T follicular helper cell (primary cell): Measurements from ENCODE around the gene SPNS2.
A peak's percentile ranks its signal among the peaks of the same experiment; 100 is the strongest.
"Not testable (repeated sequence)": the region's sequence is repeated elsewhere in the genome, so short reads cannot be mapped to it uniquely, and the experiment has no call there.

Experiments used
- DNase-seq: peaks from one replicate; pipeline ENCODE4 v3.0.0-alpha.2; 2020; ENCODE audit warnings: low read depth

SPNS2 gene

DNA sequence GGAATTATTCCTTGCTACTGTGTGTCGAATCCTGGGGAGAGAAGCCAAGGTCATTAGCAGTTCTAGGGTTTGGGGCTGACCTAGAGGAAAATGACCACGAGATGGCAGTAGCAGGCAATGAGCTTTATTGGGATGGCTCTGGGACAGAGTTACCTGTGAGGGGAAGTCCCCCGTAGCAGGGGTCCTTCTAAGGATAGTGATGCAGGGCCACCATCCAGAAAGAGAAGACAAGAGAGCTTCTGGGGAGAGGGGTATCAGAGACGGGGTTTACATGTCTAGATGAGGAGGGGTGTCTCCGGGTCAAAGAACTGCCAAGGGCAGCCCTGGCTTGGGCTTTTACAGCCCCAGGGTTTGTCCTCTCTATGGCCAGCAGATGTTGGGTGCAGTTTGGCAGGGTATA, 68.1 kb downstream of the SPNS2 start:
- no peak for DNase-seq

DNA sequence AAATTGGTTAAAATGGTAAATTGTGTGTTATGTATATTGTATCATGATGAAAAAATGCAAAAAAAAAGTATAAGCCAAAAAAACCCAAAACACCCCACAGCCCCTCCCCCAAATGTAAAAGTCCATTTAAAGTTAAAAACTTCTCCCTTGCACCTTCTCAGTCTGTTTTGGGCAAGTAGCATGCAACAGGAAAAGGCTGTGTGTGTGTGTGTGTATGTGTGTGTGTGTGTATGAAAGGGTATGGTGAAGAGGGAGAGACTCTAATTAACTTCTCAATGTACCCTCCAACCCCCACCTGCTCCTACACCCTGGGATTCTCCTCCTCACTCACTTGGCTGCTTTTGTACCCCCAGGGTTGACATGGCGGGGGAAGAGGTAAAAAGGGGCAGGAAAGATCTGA, 70.9 kb downstream of the SPNS2 start:
- DNase-seq = no peak

DNA sequence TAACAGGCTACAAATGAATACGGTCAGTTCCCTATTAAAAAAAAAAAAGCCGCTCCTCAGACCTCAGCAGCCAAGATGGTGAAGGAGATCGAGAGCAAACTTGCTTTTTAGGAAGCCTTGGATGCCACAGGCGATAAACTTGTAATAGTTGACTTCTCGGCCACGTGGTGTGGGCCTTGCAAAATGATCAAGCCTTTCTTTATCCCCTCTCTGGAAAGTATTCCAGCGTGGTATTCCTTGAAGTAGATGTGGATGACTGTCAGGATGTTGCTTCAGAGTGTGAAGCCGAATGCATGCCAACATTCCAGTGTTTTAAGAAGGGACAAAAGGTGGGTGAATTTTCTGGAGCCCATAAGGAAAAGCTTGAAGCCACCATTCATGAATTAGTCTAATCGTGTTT, 73.5 kb downstream of the SPNS2 start:
- DNase-seq = no peak

DNA sequence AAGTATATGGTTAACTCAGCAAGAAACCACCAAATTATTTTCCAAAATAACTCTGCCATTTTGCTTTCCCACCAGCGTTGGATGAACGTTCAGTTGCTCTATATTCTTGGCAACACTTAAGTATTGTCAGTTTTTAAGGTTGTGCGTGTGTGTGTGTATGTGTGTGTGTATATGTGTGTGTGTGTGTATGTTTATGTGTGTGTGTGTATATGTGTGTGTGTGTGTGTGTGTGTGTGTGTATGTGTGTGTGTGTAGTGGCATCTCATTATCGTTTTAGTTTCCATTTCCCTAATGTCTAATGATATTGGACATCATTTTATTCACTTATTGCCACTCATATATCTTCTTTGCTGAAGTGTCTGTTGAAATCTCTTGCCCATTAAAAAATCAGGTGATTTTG, 74.4 kb downstream of the SPNS2 start:
- DNase-seq = no peak

DNA sequence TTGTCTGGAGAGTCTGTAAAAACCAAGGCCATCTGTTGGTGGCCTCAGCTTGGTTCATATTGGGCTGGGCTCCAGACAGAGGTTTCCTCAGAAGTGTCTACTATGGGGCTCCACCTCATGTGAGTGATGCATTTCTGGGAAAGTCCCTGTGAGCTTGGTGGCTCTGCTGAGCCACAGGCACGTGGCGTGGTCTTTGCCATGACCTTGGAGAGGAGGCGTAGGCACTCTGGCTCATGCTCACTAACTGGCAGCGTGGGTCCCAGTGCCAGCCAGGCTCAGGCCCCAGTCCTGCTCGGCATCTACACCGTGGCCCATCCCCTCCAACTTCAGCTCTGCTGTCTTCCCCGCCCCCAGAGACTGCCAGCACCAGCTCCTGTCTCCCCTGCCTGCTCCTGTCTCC, 75.0 kb downstream of the SPNS2 start:
- DNase-seq = peak; percentile 22

DNA sequence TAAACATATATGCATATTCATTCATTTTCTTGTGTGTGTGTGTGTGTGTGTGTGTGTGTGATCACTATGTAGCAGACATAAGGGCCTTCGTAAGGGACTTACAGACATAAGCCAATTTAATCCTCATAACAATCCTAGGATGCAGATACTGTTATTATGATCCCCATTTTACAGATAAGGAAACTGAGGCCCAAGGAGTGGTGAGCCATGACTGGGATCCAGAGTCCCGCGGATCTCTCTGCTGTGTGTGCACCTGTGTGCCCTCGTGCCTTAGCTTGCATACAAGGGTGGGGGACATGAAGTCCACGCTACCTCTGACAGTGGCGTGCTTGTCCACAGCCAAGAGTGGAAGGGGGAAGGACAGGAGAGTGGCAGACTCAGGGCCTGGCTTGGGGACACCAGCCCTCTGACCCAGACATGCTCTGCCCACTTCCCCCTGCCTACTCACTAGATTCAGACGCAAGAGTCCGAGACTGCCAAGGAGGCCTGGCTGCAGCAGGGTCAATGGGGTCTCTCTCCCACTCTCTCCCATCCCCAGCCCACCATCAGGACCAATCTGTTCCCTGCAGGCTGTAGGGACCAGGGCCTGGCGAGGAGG, 75.9 kb downstream of the SPNS2 start:
- DNase-seq = no peak

DNA sequence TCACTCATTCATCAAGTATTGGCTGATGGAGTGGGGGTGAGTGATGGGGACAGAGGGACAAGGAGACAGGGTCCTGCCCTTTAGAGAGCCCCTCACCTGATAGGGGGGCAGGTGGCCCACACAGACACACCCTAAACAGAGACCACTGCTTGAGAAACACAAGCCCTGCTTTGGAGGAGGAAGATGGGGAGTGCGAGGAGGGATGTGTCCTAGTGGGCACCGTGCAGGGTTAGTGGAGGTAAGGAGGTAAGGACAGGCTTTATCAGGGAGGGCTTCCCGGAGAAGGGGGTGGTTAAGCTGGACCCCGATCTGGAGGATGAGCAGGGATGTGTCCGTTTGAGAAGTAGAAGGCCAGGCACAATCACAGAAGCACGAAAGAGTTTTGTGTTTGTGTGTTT, 77.5 kb downstream of the SPNS2 start:
- DNase-seq = no peak

DNA sequence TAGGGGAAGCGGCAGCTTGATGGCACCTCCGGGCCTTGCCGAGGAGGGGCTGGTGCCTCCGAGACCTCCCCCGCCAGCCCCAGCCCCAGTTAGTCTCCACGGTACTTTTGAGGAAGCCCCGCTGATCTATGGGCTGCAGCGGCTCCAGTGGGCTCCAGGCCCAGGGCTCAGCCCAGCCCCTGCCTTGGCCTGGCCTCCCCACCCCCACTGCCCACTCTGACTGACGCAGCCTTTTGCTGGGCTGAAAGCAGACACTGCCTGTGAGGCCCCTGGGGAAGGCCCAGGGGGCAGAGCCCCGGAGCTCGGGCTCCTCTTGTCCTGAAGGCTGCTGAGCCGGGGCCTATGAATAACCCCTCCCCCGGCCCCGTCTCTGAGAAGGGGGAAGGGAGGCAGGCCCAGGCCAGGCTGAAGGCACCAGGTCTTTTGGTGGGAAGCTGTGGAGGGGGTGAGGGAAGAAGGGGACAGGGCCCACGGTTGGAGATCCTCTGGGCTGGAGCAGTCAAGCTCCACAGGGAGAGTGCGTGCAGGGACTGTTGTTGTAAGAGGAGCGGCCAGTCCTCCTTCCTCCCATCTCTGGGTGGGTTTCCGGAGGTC, 78.1 kb downstream of the SPNS2 start:
- DNase-seq = no peak

DNA sequence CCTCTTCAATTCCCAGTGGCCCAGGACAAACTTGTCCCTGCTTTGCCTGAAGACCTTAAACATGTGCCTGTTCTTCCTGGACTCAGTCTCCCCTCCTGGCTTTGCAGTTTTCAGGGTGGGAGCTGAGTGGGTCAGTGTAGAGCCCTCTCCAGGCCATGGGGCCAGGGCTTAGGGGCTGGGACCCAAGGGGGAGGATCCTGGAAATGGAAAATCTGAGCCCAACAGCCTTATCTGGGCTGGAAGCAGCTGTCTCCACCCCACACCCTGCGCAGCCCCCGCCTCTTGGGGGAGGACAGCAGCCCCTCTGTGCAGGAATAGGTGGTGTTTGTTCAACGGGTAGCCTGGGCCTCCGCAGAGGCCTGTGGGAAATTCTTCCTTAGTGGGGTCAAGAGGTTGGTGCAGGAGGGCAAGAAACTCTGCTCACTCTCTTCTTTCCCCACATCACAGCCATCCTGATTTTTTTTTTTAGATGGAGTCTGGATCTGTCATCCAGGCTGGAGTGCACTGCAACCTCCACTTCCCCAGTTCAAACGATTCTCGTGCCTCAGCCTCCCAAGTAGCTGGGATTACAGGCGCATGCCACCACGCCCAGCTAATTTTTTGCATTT, 78.8 kb downstream of the SPNS2 start:
- DNase-seq = no peak

DNA sequence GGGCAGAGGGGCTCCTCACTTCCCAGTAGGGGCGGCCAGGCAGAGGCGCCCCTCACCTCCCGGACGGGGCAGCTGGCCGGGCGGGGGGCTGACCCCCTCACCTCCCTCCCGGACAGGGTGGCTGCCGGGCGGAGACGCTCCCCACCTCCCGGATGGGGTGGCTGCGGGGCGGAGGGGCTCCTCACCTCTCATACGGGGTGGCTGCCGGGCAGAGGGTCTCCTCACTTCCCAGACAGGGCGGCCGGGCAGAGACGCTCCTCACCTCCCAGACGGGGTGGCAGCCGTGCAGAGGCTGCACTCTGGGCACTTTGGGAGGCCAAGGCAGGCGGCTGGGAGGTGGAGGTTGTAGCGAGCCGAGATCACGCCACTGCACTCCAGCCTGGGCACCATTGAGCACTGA, 79.7 kb downstream of the SPNS2 start:
- not testable (repeated sequence) for DNase-seq

DNA sequence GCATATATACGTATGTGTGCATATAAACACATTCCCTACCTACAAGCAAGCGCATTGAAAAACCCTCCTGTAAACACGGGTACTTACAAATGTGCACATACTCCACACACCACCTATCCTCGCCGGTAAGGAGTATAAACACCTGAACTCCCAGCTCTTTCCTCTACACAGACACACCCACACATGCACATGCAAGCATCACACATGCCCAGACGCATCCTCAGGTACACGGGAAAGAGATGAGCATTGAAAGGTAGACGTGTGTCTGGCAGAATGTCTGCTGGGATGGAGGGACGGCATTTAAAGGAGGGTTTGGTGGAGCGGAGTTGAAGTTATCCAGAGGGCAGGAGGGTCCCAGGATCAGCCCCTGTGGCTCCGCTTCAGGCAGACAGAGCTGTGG, 81.0 kb downstream of the SPNS2 start:
- no peak for DNase-seq

DNA sequence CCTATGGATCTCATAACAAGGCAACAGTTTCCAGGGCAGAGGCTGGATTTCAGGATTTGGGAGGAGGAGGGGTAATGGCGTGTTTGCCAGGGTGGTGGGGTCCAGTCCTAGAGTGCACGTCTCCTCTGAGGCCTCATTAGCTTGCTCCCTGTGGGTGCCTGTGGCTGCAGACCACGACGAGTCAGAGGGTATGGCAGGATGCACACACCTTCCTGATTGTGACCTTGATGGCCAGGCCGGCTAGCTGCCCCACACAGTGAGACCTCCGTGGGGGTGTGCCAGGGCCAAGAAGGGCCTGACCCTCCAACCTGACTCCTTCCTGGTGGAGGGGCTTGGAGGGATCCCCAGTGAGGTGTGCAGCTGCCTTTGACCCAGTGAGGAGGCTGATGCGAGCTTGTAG, 81.6 kb downstream of the SPNS2 start:
- DNase-seq = no peak

DNA sequence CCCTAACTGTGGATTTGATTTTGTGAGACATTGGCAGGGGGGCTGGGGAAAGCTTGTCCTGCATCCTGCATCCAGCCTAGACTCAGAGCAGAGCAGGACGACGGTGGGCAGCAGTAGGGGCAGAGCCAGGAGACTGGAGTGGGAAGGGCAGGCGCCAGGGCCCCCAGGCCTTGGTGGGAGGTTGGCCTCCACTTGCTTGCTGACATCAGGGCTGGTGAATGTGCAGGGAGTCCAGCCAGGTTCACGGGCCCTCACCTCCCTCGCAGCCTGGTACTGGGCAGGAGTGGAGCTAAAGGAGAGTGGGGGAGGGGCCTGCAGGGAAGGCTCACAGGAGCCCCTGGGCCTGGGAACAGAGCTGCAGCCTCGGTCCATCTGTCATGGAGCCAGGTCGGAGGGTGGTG, 83.4 kb downstream of the SPNS2 start:
- DNase-seq = no peak

DNA sequence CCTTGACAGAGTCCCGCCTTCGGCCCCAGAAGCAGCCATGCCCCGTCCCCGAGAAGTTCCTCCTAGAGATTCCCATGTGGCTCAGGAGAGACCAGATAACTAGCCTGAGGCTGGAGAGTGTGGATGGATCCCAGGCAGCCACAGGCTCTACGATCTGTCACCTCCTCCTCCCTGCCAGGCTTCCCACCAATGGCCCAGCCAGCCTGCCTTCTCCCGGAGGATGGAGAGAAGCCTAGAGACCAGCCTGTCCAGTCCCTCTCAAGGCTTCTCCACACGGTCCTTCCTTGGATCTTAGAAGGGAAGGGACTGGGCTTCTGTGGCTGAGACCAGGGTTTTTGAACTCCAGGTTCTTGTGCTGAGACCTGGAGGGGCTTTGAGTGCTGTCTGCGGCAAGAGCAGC, 84.0 kb downstream of the SPNS2 start:
- DNase-seq = no peak

DNA sequence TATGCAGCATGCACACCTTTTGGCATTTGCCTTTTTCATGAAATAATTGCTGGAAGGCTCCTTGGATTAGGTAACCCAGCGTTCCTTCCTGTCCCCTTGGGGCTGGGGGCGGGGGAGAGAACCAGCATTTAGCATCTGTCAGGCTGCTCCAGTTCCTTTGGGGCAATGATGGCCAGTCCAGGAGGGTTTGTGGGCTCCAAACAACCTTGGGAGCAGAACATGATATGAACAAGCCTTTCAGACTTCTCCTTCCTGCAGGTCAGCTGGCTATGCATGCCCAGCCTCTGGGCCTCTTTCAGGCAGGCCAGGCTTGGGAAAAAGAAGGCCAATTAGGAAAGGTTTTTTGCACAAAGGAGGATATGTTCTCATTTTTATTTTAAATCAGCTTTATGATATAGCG, 84.5 kb downstream of the SPNS2 start:
- DNase-seq = no peak

DNA sequence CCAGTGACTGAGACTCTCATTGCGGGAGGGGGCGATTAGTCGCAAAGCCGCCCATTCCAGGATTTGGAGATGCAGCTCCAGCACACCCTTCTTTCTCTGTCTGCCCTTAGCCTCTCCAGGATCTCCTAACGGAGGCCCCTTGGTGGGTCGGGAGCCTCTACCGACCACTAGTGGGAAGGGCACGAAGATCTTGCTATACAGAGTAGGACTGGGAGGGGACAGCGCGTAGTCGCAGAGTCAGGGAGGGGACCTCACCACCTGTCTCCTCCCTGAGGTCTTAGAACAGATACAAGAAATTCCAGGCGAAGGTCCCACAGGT, 85.1 kb downstream of the SPNS2 start:
- DNase-seq = no peak

DNA sequence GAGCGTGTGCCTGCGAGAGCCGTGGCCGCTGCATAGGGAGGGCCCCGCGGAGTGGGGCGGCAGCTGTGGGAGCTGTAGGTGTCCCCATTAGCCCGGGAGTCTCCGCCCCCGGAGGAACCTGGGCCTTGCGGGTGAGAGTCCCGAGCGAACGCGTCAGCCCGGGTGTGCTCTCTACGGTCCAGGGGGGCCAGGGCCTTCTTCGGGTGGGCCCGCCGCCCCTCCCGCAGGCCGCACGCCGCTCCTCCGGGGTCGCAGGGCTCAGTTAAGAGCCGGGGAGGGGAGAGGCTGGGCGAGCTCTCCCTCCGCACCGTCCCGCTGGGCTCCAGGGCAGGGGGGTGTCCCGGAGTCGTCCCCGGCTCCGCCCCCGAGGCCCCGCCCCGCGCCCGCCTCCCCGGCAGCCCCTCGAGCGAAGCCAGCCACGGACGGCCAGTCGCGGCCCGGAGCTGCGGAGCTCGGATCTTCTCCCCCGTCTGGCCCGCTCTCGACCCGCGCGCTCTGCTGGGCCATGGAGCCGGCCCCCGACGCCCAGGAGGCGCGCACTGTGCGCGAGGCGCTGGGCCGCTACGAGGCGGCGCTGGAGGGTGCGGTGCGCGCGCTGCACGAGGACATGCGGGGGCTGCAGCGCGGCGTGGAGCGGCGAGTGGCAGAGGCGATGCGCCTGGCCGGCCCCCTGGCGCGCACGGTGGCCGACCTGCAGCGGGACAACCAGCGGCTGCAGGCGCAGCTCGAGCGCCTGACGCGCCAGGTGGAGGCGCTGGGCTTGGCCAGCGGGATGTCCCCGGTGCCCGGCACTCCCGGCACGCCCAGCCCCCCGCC, 85.6 kb downstream of the SPNS2 start, which contains the start of gene SMTNL2:
SMTNL2 (plus strand) TSS at position 429 of the 816 bp plus-strand sequence; CDS start at position 506, 77 bp downstream.
- no peak for DNase-seq

DNA sequence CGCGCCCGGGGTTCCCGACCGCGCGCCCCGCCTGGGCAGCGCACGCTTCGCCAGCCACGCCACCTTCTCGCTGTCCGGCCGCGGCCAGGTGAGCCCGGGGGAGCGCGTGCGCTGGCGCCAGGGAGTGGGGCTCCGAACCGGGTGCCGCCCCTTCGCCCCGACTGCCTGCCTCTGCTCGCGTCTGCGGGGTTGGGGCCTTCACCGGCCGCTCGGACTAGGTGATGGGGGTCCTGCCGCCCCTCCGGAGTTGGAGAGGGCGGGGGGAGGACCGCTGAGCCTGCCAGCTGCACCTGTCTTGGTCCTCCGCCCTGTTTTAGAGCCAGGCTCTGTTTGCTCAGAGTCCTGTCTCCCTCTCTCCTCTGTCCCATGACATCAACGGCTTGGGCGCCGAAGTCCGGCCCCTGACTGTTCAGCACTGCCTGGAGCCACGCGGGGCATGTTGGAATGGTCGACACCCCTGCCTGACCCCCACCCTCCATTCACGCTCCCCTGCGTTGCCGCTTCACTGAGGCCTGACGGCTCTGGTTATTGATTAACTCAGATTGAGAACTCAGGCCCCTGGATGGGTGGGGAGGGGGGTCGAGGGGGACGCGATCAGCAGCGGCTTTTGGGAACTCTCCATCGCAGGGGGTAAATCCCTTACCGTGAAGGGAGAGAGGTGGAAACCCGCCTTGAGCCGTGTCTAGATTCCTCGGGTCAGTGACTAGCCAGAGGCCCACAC, 86.4 kb downstream of the SPNS2 start:
- no peak for DNase-seq

DNA sequence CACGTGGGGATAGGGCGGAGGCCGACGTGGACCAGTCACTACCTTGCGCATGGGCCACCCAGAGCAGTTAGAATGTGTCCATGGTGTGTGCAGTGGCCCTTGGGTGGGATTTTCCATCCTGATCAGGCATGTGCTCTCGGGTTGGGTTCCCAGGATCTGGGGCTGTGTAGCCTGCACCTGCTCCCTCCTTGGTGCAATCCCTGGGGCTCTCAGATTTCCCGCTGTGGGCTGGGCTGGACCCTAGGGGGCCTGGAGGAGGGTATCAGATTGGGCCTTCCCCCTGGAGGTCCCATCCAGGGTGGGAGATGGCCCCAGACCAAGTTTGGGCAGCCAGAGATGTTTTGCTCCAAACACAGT, 86.9 kb downstream of the SPNS2 start:
- DNase-seq = no peak

DNA sequence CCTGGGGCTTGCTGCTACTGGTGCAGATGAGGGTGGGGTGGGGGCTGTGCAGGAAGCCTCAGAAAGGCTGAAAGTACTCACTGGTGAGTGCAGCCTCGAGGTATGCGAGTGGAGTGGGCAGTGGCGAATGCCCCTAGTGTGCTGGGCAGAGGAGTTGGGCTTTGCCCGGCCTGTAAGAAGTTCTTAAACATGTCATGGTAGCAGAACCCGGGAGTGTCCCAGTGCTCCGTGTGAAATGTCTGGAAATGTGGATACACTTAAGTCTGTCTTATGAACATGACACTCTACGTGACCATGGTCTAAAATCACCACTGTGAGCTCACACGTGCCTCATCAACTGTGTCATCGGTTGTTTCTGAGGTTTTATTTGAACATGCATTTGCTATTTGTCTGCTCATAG, 87.4 kb downstream of the SPNS2 start:
- DNase-seq = no peak

DNA sequence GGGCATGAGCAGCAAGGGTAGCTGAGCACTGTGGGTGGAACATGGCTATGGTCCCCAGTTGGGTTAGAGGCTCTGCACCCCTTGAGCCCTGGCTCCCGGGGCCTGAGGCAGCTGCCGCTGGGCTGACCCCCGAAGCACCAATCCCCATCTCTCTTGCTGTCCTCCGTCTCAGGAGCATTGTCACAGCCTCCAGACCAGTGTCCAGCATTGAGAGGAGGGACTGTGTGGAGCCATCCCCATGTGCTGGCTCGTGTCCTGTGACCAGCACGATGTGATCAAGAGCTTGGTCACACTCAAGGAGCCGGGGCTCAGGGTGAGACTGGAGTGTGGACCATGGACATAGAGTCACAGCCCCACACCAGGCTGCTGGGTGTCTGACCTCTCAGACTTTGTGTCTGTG, 88.5 kb downstream of the SPNS2 start:
- no peak for DNase-seq

DNA sequence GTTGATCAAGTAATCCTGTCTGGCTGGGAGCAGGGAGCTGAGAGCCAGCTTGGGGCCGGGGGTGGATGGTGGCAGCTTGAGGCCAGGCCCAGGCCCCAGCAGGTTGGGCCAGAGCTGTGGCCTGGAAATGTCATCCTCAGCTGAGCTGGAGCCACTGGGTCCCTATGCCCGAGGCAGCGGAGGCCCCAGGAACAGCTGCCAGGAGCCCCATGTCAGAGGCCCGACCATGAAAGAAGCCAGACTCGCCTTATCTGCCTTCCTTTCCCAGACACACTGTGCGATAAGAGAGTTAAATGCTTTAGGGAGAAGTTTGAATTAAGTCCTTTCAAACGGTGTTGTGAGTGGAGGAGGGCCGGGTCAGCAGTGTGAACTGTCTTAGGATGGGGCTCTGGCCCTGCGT, 89.1 kb downstream of the SPNS2 start:
- DNase-seq = no peak

DNA sequence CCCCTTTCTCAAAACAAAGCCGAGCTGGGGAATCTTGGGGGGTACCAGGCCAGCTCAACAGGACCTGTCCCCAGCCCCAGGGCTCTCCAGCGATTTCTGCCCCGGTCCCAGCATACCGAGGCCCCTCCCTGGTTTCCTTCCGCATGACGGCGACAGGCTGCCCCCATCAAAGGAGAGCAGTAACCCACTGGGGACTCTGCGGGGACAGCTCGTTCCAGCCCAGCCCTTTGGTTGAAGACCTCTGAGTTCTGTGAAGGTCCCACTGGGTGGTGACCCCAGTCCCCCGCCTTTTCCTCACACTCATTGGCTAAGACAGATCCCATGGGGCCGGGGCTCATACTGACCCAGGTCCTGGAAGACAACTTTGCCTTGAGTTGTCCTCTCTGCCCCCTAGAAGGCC, 89.7 kb downstream of the SPNS2 start:
- DNase-seq = no peak
